ENCODE measurements around the gene TSC22D4. TPM values are rescaled to one million over a fixed set of nuclear protein-coding genes. Genes with fewer than 3 reads are reported as not detected.

The TSC22D4 gene
- total RNA-seq, 2 experiments from 2014 or later = 157 to 159 TPM

- DNase-seq = no peak
- Mint-ChIP-seq H3K36me3 (peaks cover 2% of the 10 kb centered on the region), H3K4me1 (peaks cover 6% of the 10 kb centered on the region), H3K9me3 (no peaks in the 10 kb centered on the region), H3K4me3 (no peak overlapping the region), H3K27ac (no peak overlapping the region), H3K27me3 (peaks cover 12% of the 10 kb centered on the region)
- POLR2A ChIA-PET = no interaction called here
- no peak for ATAC-seq (ENCODE audit: low read depth)
These were observed 10.1 kb upstream of the TSC22D4 start for GRCh38 chr7:100489121-100489520.

- Mint-ChIP-seq H3K36me3 (peaks cover 2% of the 10 kb centered on the region), H3K4me3 (no peak overlapping the region)
- POLR2A ChIA-PET = interaction anchor here (1.2 kb wide), 1 partner anchor 98 kb away, joined by 3 read pairs; the partner anchor contains the start of genes FBXO24 and LRCH4
These were observed 9.5 kb upstream of the TSC22D4 start for GRCh38 chr7:100488333-100489095.

GRCh38 chr7:100486753-100487446 lies 7.9 kb upstream of the TSC22D4 start:
- no peaks in the 10 kb centered on the region for H3K9me3 Mint-ChIP-seq

More at GRCh38 chr7:100488333-100489095, 9.5 kb upstream of the TSC22D4 start:
- DNase-seq (no peak), ATAC-seq (ENCODE audit: low read depth) (no peak)
- Mint-ChIP-seq H3K4me1 (peaks cover 4% of the 10 kb centered on the region), H3K9me3 (no peaks in the 10 kb centered on the region), H3K27me3 (peaks cover 12% of the 10 kb centered on the region), H3K27ac (no peak overlapping the region)

GRCh38 chr7:100486111-100486636 lies 7.2 kb upstream of the TSC22D4 start:
- no peak overlapping the region for H3K27ac Mint-ChIP-seq
- POLR2A ChIA-PET = no interaction called here
- peaks cover 5% of the 10 kb centered on the region for H3K27me3 Mint-ChIP-seq

More at GRCh38 chr7:100486753-100487446, 7.9 kb upstream of the TSC22D4 start:
- Mint-ChIP-seq H3K27ac (no peak overlapping the region), H3K4me1 (peaks cover 4% of the 10 kb centered on the region), H3K4me3 (no peak overlapping the region), H3K36me3 (no peaks in the 10 kb centered on the region), H3K27me3 (peaks cover 5% of the 10 kb centered on the region)
- ATAC-seq (ENCODE audit: low read depth) (no peak), DNase-seq (no peak)
- POLR2A ChIA-PET = no interaction called here

GRCh38 chr7:100485471-100485876 lies 6.5 kb upstream of the TSC22D4 start:
- ATAC-seq (ENCODE audit: low read depth) (no peak), DNase-seq (no peak)
- H3K4me1 Mint-ChIP-seq = peaks cover 4% of the 10 kb centered on the region
- H3K27me3 Mint-ChIP-seq = peaks cover 5% of the 10 kb centered on the region
- no peak overlapping the region for H3K4me3 Mint-ChIP-seq
- no peaks in the 10 kb centered on the region for H3K36me3 Mint-ChIP-seq
- no peaks in the 10 kb centered on the region for H3K9me3 Mint-ChIP-seq
- POLR2A ChIA-PET = interaction anchor here (1.0 kb wide), 1 partner anchor 10 kb away, joined by 3 read pairs; no protein-coding TSS in a partner anchor
- no peak overlapping the region for H3K27ac Mint-ChIP-seq

More at GRCh38 chr7:100486111-100486636, 7.2 kb upstream of the TSC22D4 start:
- ATAC-seq (ENCODE audit: low read depth) (no peak), DNase-seq (no peak)
- H3K4me1 Mint-ChIP-seq = peaks cover 4% of the 10 kb centered on the region
- H3K9me3 Mint-ChIP-seq = no peaks in the 10 kb centered on the region
- H3K4me3 Mint-ChIP-seq = no peak overlapping the region
- H3K36me3 Mint-ChIP-seq = no peaks in the 10 kb centered on the region

- Mint-ChIP-seq H3K9me3 (no peaks in the 10 kb centered on the region), H3K27me3 (peaks cover 5% of the 10 kb centered on the region), H3K36me3 (no peaks in the 10 kb centered on the region), H3K4me1 (peaks cover 6% of the 10 kb centered on the region), H3K4me3 (peak overlapping the region; percentile 15), H3K27ac (no peak overlapping the region)
- DNase-seq (no peak), ATAC-seq (ENCODE audit: low read depth) (no peak)
- POLR2A ChIA-PET = interaction anchor here (1.0 kb wide), 1 partner anchor 9 kb away, joined by 3 read pairs; no protein-coding TSS in a partner anchor
These were observed 5.6 kb upstream of the TSC22D4 start for GRCh38 chr7:100484673-100485045.

- Mint-ChIP-seq H3K27me3 (peaks cover 5% of the 10 kb centered on the region), H3K4me3 (peak within 1 kb of the TSS; percentile 82), H3K4me1 (peaks cover 9% of the 10 kb centered on the region), H3K9me3 (no peaks in the 10 kb centered on the region), H3K36me3 (peaks cover under 1% of the 10 kb centered on the region), H3K27ac (peak within 1 kb of the TSS; percentile 67)
- DNase-seq (no peak), ATAC-seq (ENCODE audit: low read depth) (peak; percentile 4)
- POLR2A ChIA-PET = interaction anchor here (1.3 kb wide), 2 partner anchors 55 to 102 kb away, joined by 4 read pairs; partner anchors contain the start of genes AGFG2 and FBXO24
These were observed 5.0 kb upstream of the TSC22D4 start, which contains the start of gene NYAP1 for GRCh38 chr7:100483722-100484672. TSS of gene NYAP1 (plus strand) at chr7:100483927. CDS start at chr7:100485312, 1,385 bp downstream.

- peak overlapping the region; percentile 82 for H3K4me3 Mint-ChIP-seq
- peaks cover 5% of the 10 kb centered on the region for H3K27me3 Mint-ChIP-seq
- H3K27ac Mint-ChIP-seq = peak overlapping the region; percentile 67
- peak; percentile 34 for ATAC-seq (ENCODE audit: low read depth)
- POLR2A ChIA-PET = interaction anchor here (0.6 to 1.3 kb wide), 5 partner anchors 14 to 169 kb away, joined by 3 to 7 read pairs (median 4); partner anchors contain the start of genes AGFG2 and FBXO24
- no peaks in the 10 kb centered on the region for H3K9me3 Mint-ChIP-seq
- peaks cover 2% of the 10 kb centered on the region for H3K36me3 Mint-ChIP-seq
- H3K4me1 Mint-ChIP-seq = peaks cover 9% of the 10 kb centered on the region
- DNase-seq = peak; percentile 93
These were observed 4.2 kb upstream of the TSC22D4 start for GRCh38 chr7:100483090-100483721.

- H3K9me3 Mint-ChIP-seq = no peaks in the 10 kb centered on the region
- peak overlapping the region; percentile 67 for H3K27ac Mint-ChIP-seq
- peaks cover 4% of the 10 kb centered on the region for H3K36me3 Mint-ChIP-seq
- H3K4me3 Mint-ChIP-seq = peak overlapping the region; percentile 82
- peaks cover 5% of the 10 kb centered on the region for H3K27me3 Mint-ChIP-seq
- no peak for ATAC-seq (ENCODE audit: low read depth)
- DNase-seq = no peak
- POLR2A ChIA-PET = interaction anchor here (1.0 to 1.3 kb wide), 4 partner anchors 13 to 104 kb away, joined by 4 to 7 read pairs (median 4); partner anchors contain the start of genes AGFG2 and FBXO24
- peaks cover 9% of the 10 kb centered on the region for H3K4me1 Mint-ChIP-seq
These were observed 3.7 kb upstream of the TSC22D4 start for GRCh38 chr7:100482728-100483089.

- Mint-ChIP-seq H3K4me1 (peaks cover 14% of the 10 kb centered on the region), H3K9me3 (no peaks in the 10 kb centered on the region), H3K27me3 (peaks cover 5% of the 10 kb centered on the region), H3K27ac (no peak overlapping the region), H3K4me3 (no peak overlapping the region), H3K36me3 (peaks cover 11% of the 10 kb centered on the region)
- no peak for DNase-seq
- no peak for ATAC-seq (ENCODE audit: low read depth)
- POLR2A ChIA-PET = no interaction called here
These were observed 2.5 kb upstream of the TSC22D4 start for GRCh38 chr7:100481466-100481865.

- Mint-ChIP-seq H3K9me3 (no peaks in the 10 kb centered on the region), H3K27ac (peak overlapping the region; percentile 99), H3K36me3 (peaks cover 28% of the 10 kb centered on the region), H3K27me3 (no peaks in the 10 kb centered on the region), H3K4me3 (peak overlapping the region; percentile 100), H3K4me1 (peaks cover 33% of the 10 kb centered on the region)
- peak; percentile 58 for DNase-seq
- no peak for ATAC-seq (ENCODE audit: low read depth)
- POLR2A ChIA-PET = interaction anchor here (0.6 to 2.2 kb wide), 13 partner anchors 8 to 205 kb away, joined by 3 to 13 read pairs (median 4); partner anchors contain the start of genes AGFG2 and ZCWPW1
These were observed 1.1 kb downstream of the TSC22D4 start for GRCh38 chr7:100477871-100478267.

All from activated naive CD8-positive, alpha-beta T cell treated with anti-CD3 and anti-CD28 coated beads, Interleukin-2, amount 10 ng/mL, durations not matched to agents 7 days and 5 days (primary cell).